ENCODE data around the gene CARNS1. TPM values are rescaled to one million over a fixed set of nuclear protein-coding genes. Genes with fewer than 3 reads are reported as not detected.
A peak's percentile ranks its signal among the peaks of the same experiment; 100 is the strongest.

Gene CARNS1
- total and polyA plus RNA-seq, 2 of the 13 experiments (the other 11 are each of a cell fraction or from before 2014, with no cell fraction given) = not detected

DNA sequence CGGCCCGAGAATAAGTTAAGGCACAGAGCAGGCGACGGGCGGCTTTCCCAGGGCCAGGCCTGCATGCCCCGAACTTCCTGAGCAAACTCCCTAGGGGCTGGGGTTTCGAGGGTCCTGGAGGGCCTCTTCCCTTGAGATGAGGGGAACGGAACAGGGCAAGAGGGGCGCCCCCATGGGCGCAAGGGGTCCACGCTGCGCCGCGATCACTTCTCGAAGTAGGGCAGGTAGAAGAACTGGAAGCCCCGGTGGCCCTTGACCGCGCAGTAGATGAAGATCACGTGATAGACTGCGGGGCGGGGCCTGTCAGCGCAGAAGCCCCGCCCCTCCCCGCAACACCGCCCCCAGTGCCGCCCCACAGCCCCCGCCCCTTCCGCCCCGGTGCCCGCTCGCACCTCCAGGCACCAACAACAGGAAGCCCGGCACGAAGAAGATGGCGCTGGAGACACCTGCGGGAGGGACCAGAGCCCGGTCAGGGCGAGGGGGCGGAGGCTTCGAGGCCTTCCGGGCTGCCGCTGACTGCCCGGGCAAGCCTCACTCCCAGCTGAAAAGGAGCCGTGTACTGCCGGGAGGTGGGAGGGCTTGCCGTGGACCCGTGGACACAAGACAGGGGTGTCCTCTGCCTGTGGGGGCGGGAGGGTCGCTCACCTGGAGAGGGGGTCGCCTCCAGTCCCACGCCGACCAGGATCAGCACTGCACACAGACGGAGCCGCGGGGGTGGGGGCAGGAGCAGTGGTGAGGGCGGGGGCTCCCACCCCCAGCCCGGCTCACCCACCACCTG lies 49.1 kb downstream of the CARNS1 start (continued):
- TF ChIP-seq, protein P1, sequence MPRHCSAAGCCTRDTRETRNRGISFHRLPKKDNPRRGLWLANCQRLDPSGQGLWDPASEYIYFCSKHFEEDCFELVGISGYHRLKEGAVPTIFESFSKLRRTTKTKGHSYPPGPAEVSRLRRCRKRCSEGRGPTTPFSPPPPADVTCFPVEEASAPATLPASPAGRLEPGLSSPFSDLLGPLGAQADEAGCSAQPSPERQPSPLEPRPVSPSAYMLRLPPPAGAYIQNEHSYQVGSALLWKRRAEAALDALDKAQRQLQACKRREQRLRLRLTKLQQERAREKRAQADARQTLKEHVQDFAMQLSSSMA (CRISPR knock-in tag; IDR thresholded peaks at IDR 0.05) = no peak
- peak; percentile 55; the same call in 1 of the 2 replicates for TF ChIP-seq THAP11 (CRISPR knock-in tag; IDR thresholded peaks at IDR 0.05)
- TF ChIP-seq BRD4 (CRISPR knock-in tag; IDR thresholded peaks at IDR 0.05) = 0 out of 2 replicates have a peak, but pooled peaks have one; percentile 65
- TF ChIP-seq, protein P2, sequence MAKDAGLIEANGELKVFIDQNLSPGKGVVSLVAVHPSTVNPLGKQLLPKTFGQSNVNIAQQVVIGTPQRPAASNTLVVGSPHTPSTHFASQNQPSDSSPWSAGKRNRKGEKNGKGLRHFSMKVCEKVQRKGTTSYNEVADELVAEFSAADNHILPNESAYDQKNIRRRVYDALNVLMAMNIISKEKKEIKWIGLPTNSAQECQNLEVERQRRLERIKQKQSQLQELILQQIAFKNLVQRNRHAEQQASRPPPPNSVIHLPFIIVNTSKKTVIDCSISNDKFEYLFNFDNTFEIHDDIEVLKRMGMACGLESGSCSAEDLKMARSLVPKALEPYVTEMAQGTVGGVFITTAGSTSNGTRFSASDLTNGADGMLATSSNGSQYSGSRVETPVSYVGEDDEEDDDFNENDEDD (CRISPR knock-in tag; IDR thresholded peaks at IDR 0.05; ENCODE audit: borderline replicate concordance) = no peak; the same call in 1 of the 2 replicates
- TF ChIP-seq ETV5 (CRISPR knock-in tag; IDR thresholded peaks at IDR 0.05; ENCODE audit: borderline replicate concordance) = peak; percentile 66; the same call in 1 of the 2 replicates
- TF ChIP-seq NFE2L2 (IDR thresholded peaks at IDR 0.05; ENCODE audit: low read length) = no peak
- no peak; the same call in 1 of the 2 replicates for TF ChIP-seq HDAC2 (CRISPR knock-in tag; IDR thresholded peaks at IDR 0.05)
- TF ChIP-seq ARHGAP35 (CRISPR knock-in tag; IDR thresholded peaks at IDR 0.05; ENCODE audit: borderline replicate concordance) = 0 out of 2 replicates have a peak, but pooled peaks have one; percentile 1
- no peak for TF ChIP-seq ZNF335 (CRISPR knock-in tag; IDR thresholded peaks at IDR 0.05)
- TF ChIP-seq, protein P3, sequence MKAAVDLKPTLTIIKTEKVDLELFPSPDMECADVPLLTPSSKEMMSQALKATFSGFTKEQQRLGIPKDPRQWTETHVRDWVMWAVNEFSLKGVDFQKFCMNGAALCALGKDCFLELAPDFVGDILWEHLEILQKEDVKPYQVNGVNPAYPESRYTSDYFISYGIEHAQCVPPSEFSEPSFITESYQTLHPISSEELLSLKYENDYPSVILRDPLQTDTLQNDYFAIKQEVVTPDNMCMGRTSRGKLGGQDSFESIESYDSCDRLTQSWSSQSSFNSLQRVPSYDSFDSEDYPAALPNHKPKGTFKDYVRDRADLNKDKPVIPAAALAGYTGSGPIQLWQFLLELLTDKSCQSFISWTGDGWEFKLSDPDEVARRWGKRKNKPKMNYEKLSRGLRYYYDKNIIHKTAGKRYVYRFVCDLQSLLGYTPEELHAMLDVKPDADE (CRISPR knock-in tag; IDR thresholded peaks at IDR 0.05) = no peak
- TF ChIP-seq ZBTB3 (CRISPR knock-in tag; IDR thresholded peaks at IDR 0.05; ENCODE audit: borderline replicate concordance, low read depth) = no peak
- TF ChIP-seq HNRNPL (IDR thresholded peaks at IDR 0.05; ENCODE audit: low read depth, low read length) = no peak; the same call in 1 of the 2 replicates
- TF ChIP-seq, protein P4, sequence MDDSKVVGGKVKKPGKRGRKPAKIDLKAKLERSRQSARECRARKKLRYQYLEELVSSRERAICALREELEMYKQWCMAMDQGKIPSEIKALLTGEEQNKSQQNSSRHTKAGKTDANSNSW (CRISPR knock-in tag; IDR thresholded peaks at IDR 0.05; ENCODE audit: borderline replicate concordance) = no peak
- TF ChIP-seq POLR2G (IDR thresholded peaks at IDR 0.05; ENCODE audit: low read depth, low read length) = peak; percentile 82
- no peak for TF ChIP-seq MTF2 (CRISPR knock-in tag; IDR thresholded peaks at IDR 0.05; ENCODE audit: borderline replicate concordance)
- TF ChIP-seq KLF12 (CRISPR knock-in tag; IDR thresholded peaks at IDR 0.05; ENCODE audit: borderline replicate concordance) = no peak
- TF ChIP-seq, protein P5, sequence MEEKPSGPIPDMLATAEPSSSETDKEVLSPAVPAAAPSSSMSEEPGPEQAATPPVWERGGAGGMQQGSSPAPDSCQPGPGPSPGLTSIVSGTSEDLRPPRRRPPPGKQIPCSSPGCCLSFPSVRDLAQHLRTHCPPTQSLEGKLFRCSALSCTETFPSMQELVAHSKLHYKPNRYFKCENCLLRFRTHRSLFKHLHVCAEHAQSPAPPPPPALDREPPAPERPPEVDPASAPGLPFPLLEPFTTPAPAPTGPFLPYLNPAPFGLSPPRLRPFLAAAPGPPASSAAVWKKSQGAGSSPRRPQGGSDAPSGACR (CRISPR knock-in tag; IDR thresholded peaks at IDR 0.05) = peak; percentile 73; the same call in 1 of the 2 replicates
- 0 out of 2 replicates have a peak, but pooled peaks have one; percentile 28 for TF ChIP-seq NR2C2 (CRISPR knock-in tag; IDR thresholded peaks at IDR 0.05; ENCODE audit: borderline replicate concordance)
- TF ChIP-seq PAF1 (CRISPR knock-in tag; IDR thresholded peaks at IDR 0.05) = no peak
- TF ChIP-seq EHMT2 (IDR thresholded peaks at IDR 0.05; ENCODE audit: borderline replicate concordance, low read depth, low read length) = no peak
- no peak for TF ChIP-seq CREB1 (IDR thresholded peaks at IDR 0.05)
- TF ChIP-seq CREB1 (CRISPR knock-in tag; IDR thresholded peaks at IDR 0.05) = no peak
- TF ChIP-seq, protein P6, sequence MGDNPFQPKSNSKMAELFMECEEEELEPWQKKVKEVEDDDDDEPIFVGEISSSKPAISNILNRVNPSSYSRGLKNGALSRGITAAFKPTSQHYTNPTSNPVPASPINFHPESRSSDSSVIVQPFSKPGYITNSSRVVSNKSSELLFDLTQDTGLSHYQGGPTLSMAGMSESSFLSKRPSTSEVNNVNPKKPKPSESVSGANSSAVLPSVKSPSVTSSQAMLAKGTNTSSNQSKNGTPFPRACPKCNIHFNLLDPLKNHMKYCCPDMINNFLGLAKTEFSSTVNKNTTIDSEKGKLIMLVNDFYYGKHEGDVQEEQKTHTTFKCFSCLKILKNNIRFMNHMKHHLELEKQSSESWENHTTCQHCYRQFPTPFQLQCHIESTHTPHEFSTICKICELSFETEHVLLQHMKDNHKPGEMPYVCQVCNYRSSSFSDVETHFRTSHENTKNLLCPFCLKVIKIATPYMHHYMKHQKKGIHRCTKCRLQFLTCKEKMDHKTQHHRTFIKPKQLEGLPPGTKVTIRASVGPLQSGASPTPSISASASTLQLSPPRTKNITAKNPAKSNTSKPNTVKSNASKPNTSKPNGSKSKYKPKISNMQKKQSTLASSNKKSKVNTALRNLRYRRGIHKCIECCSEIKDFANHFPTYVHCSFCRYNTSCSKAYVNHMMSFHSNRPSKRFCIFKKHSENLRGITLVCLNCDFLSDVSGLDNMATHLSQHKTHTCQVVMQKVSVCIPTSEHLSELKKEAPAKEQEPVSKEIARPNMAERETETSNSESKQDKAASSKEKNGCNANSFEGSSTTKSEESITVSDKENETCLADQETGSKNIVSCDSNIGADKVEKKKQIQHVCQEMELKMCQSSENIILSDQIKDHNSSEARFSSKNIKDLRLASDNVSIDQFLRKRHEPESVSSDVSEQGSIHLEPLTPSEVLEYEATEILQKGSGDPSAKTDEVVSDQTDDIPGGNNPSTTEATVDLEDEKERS (CRISPR knock-in tag; IDR thresholded peaks at IDR 0.05) = peak; percentile 58; the same call in 1 of the 2 replicates
